Activated CD8-positive, alpha-beta T cell treated with anti-CD3 and anti-CD28 coated beads, Interleukin-2, amount 10 ng/mL, durations not matched to agents 7 days and 5 days (primary cell): ENCODE results near the gene MMP15. TPM values are rescaled to one million over a fixed set of nuclear protein-coding genes. Genes with fewer than 3 reads are reported as not detected.

Source experiments
- ATAC-seq: fragments of 150-1000 bp; cut with Tn5 transposase; one replicate; pipeline ENCODE4 v1.10.0; 2021; ENCODE audit warnings: moderate library complexity
- CTCF ChIA-PET: fragments of 350-600 bp; sonication (Branson Sonifier 250); formaldehyde crosslinking; loops from one replicate; lab custom pipeline; 2021; ENCODE audit warnings: antibody characterized with exemption; lab: Charles Lee
- POLR2A ChIA-PET: fragments of 350-600 bp; sonication (Branson Sonifier 250); formaldehyde crosslinking; loops from one replicate; lab custom pipeline; 2021; ENCODE audit warnings: antibody characterized with exemption; lab: Charles Lee
- DNase-seq: peaks from one replicate; pipeline ENCODE4 v3.0.0-alpha.2; 2020
- H3K27ac Mint-ChIP-seq: one replicate; pipeline ENCODE4 v1.8.0; 2021; ENCODE audit warnings: mild to moderate bottlenecking, mixed read lengths
- H3K27me3 Mint-ChIP-seq: one replicate; pipeline ENCODE4 v1.8.0; 2021; ENCODE audit warnings: low read depth, mixed read lengths
- H3K36me3 Mint-ChIP-seq: one replicate; pipeline ENCODE4 v1.8.0; 2021; ENCODE audit warnings: low read depth, mixed read lengths
- H3K4me1 Mint-ChIP-seq: one replicate; pipeline ENCODE4 v1.8.0; 2021; ENCODE audit warnings: low read depth, mixed read lengths
- H3K4me3 Mint-ChIP-seq: one replicate; pipeline ENCODE4 v1.8.0; 2021; ENCODE audit warnings: mild to moderate bottlenecking, mixed read lengths
- H3K9me3 Mint-ChIP-seq: one replicate; pipeline ENCODE4 v1.8.0; 2022; ENCODE audit warnings: mixed read lengths; ENCODE audit not compliant: insufficient read depth
- total RNA-seq, 2 experiments: library from RNA; stranded (reverse); gene quantifications; one replicate each; pipeline ENCODE4 v1.2.3, GENCODE V29; 2021

MMP15 gene
- total RNA-seq, 2 experiments from 2014 or later = 0.50 to 0.61 TPM

DNA sequence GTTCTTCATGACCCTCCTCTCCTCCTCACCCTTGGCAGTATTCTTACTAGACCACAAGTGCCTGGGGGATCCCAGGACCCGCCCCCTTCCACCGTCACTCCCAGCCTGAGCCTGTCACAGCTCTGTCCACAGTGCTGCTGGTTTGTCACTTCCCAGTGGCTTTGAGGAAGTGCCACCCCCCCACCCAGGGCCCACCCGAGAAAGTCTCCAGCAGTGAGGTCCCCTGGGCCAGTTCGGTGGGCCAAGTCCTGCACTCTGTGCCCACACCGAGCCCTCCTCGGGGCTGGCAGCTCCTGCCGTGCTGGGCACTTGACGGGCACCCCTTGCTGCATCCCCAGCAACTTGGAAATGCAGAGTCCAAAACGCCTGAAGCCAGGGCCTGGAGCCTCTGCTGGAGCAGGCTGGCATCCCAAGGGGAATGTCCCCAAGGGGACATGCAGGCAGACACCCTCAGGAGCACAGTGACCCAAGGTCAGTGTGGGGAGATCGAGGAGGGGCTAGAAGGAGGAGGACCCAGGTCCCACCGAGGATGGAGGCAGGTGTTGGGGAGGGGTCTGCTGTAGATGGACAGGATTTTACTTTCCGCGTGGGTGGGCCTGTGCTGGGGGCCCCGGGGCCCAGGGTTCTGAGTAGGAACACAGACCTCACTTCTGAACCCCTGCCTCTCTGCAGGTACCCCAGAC, 15.5 kb downstream of the MMP15 start:
- Mint-ChIP-seq H3K27me3 (no peaks in the 10 kb centered on the region), H3K27ac (no peak overlapping the region), H3K36me3 (no peaks in the 10 kb centered on the region), H3K4me1 (no peaks in the 10 kb centered on the region), H3K9me3 (no peaks in the 10 kb centered on the region), H3K4me3 (no peak overlapping the region)
- DNase-seq = no peak
- POLR2A ChIA-PET = no interaction called here
- no peak for ATAC-seq
- CTCF ChIA-PET = no interaction called here

DNA sequence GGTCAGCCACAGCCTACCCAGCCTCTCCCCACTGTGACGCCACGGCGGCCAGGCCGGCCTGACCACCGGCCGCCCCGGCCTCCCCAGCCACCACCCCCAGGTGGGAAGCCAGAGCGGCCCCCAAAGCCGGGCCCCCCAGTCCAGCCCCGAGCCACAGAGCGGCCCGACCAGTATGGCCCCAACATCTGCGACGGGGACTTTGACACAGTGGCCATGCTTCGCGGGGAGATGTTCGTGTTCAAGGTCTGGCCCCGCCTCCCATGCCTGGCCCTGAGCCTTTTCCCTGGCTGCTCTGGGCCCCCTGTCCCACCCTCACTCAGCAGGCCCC, 16.0 kb downstream of the MMP15 start:
- Mint-ChIP-seq H3K9me3 (no peaks in the 10 kb centered on the region), H3K4me3 (no peak overlapping the region), H3K27ac (no peak overlapping the region), H3K36me3 (no peaks in the 10 kb centered on the region), H3K27me3 (no peaks in the 10 kb centered on the region), H3K4me1 (no peaks in the 10 kb centered on the region)
- ChIA-PET POLR2A (no interaction called here), CTCF (no interaction called here)
- ATAC-seq = no peak
- DNase-seq = no peak

DNA sequence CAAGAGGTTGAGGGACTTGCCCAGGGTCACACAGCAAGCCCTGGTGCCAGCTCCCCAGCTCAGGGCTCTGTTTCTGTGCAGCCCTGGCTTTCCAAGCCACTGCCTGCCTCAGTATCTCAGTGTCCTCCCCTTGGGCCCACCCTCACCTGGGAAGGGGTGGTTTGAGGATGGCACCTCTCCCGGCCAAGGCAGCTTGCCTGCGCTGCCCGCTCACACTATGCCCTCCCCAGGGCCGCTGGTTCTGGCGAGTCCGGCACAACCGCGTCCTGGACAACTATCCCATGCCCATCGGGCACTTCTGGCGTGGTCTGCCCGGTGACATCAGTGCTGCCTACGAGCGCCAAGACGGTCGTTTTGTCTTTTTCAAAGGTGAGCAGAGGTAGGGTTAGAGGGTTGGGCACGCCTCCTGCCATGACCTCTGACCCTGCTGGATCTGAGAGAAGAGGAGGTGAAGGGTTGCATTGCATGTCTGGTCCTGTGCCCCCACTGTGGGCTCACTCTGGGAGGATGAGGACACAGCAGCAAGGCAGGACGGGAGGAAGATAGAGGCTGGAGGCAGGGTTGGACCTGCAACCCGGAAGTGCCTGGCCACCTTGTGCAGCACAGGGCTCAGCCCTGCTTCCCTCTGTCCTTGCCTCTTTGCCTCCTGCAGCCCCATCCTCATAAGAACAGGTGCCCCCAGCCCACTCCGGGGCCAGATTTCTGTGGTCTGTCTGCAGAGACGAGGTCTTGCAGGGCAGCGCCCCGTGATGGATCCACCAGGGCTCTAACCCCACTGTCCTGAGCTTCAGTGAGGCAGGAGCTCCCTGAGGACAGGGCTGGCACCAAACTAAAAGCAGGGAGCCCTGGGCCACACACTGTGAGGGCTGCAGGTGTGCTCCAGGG, 16.7 kb downstream of the MMP15 start:
- Mint-ChIP-seq H3K4me1 (no peaks in the 10 kb centered on the region), H3K27me3 (no peaks in the 10 kb centered on the region), H3K36me3 (no peaks in the 10 kb centered on the region), H3K9me3 (no peaks in the 10 kb centered on the region), H3K4me3 (no peak overlapping the region), H3K27ac (no peak overlapping the region)
- CTCF ChIA-PET = interaction anchor here (1.1 kb wide), 1 partner anchor 55 kb away, joined by 3 read pairs; no protein-coding TSS in a partner anchor
- POLR2A ChIA-PET = no interaction called here
- ATAC-seq = no peak
- no peak for DNase-seq

DNA sequence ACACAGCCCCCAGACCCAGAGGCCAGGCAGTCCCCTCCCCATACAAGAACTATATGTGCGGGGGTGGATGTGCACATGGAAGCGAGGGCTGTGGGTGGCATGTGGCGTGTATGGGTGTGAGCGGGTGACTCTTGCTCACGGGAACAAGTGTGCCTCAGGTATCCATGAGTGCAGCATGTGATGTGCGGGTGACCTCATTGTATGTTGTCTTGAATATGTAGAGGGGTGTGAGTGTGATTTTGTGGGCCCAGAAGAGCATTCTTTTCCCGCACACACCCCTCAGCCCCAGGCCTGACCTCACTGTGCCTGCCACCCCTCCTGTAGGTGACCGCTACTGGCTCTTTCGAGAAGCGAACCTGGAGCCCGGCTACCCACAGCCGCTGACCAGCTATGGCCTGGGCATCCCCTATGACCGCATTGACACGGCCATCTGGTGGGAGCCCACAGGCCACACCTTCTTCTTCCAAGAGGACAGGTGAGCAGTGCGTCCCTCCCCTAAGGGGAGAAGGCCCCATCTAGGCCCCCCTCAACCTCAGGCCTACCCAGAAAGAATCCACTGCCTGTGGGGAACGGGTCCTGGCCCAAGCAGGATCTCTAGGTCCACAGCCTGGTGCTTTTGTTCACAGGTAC, 17.4 kb downstream of the MMP15 start:
- Mint-ChIP-seq H3K4me1 (no peaks in the 10 kb centered on the region), H3K27me3 (no peaks in the 10 kb centered on the region), H3K27ac (no peak overlapping the region), H3K4me3 (no peak overlapping the region), H3K9me3 (no peaks in the 10 kb centered on the region), H3K36me3 (no peaks in the 10 kb centered on the region)
- no peak for ATAC-seq
- ChIA-PET POLR2A (no interaction called here), CTCF (interaction anchor here (1.1 kb wide), 1 partner anchor 54 kb away, joined by 3 read pairs; no protein-coding TSS in a partner anchor)
- no peak for DNase-seq

DNA sequence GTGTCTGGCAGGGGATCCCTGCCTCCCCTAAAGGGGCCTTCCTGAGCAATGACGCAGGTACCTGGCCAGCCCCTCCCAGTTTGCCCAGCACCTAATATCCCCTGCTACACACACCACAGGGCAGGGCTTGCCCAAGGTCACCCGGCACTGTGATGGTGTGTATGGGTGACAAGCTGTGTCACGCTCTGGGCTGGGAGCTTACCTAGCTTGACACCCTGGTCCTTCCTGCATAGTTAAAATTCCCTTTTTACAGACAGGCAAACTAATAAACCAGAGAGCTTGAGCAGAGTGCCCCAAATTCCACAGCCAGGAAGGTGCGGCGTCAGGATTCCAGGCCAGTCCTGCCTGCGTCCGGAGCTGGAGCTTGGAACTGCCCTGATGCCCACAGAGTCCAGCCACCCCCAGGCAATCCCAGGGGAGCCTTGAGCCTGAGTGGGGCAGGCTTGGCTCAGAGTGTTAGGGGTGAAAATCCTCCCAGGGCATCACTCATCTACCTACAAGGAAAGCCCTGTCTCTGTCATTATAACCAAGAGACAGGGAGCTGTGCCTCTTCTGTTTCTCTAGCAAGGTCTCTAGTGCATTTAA, 18.1 kb downstream of the MMP15 start:
- DNase-seq = no peak
- CTCF ChIA-PET = no interaction called here
- no peak for ATAC-seq

DNA sequence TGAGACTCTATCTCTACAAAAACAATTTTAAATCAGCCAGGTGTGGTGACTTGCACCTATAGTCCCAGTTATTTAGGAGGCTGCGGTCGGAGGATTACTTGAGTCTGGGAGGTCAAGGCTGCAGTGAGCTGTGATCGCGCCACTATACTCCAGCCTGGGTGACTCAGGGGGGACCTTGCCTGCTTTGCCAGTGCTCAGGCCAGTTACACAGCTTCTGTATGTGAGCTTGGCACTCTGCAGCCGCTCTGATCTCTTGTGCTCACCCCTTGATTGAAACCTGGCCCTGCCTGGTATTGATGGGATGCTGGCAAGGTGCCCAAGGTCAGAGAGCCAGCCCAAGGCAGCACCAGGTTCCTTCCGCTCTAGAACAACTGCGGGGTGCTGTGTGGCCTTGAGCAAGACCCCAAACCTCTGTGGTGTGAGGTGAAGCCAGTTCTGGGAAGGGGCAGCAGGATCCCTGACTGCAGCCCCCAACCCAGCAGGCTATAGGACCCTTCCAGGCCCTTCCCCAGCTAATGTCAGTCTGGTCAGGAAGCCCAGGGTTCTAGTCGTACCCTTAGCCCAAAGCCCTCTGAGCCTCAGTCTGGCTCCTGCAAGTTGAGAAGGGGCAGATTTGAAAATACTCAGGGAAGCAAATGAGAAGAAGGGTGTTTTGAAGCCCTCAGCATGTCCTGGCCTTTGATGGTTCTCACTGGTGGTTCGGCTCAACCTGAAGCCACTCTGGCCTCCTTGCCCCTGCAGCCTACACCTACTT, 18.9 kb downstream of the MMP15 start:
- POLR2A ChIA-PET = no interaction called here
- ATAC-seq (no peak), DNase-seq (no peak)
- CTCF ChIA-PET = no interaction called here
- Mint-ChIP-seq H3K4me1 (no peaks in the 10 kb centered on the region), H3K27me3 (no peaks in the 10 kb centered on the region), H3K27ac (no peak overlapping the region), H3K4me3 (no peak overlapping the region), H3K9me3 (no peaks in the 10 kb centered on the region), H3K36me3 (no peaks in the 10 kb centered on the region)

More for the DNA sequence above, 18.1 kb downstream of the MMP15 start:
- H3K36me3 Mint-ChIP-seq = no peaks in the 10 kb centered on the region
- H3K9me3 Mint-ChIP-seq = no peaks in the 10 kb centered on the region
- H3K4me1 Mint-ChIP-seq = no peaks in the 10 kb centered on the region
- no peak overlapping the region for H3K4me3 Mint-ChIP-seq
- POLR2A ChIA-PET = no interaction called here
- H3K27ac Mint-ChIP-seq = peak overlapping the region; percentile 25
- no peaks in the 10 kb centered on the region for H3K27me3 Mint-ChIP-seq

DNA sequence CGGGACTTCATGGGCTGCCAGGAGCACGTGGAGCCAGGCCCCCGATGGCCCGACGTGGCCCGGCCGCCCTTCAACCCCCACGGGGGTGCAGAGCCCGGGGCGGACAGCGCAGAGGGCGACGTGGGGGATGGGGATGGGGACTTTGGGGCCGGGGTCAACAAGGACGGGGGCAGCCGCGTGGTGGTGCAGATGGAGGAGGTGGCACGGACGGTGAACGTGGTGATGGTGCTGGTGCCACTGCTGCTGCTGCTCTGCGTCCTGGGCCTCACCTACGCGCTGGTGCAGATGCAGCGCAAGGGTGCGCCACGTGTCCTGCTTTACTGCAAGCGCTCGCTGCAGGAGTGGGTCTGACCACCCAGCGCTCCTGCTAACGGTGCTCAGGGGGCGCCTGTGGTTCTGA, 19.5 kb downstream of the MMP15 start:
- H3K27me3 Mint-ChIP-seq = no peaks in the 10 kb centered on the region
- H3K9me3 Mint-ChIP-seq = no peaks in the 10 kb centered on the region
- POLR2A ChIA-PET = no interaction called here
- H3K36me3 Mint-ChIP-seq = no peaks in the 10 kb centered on the region
- no peak for ATAC-seq
- CTCF ChIA-PET = no interaction called here
- no peak overlapping the region for H3K4me3 Mint-ChIP-seq
- H3K4me1 Mint-ChIP-seq = no peaks in the 10 kb centered on the region
- H3K27ac Mint-ChIP-seq = no peak overlapping the region
- DNase-seq = no peak

DNA sequence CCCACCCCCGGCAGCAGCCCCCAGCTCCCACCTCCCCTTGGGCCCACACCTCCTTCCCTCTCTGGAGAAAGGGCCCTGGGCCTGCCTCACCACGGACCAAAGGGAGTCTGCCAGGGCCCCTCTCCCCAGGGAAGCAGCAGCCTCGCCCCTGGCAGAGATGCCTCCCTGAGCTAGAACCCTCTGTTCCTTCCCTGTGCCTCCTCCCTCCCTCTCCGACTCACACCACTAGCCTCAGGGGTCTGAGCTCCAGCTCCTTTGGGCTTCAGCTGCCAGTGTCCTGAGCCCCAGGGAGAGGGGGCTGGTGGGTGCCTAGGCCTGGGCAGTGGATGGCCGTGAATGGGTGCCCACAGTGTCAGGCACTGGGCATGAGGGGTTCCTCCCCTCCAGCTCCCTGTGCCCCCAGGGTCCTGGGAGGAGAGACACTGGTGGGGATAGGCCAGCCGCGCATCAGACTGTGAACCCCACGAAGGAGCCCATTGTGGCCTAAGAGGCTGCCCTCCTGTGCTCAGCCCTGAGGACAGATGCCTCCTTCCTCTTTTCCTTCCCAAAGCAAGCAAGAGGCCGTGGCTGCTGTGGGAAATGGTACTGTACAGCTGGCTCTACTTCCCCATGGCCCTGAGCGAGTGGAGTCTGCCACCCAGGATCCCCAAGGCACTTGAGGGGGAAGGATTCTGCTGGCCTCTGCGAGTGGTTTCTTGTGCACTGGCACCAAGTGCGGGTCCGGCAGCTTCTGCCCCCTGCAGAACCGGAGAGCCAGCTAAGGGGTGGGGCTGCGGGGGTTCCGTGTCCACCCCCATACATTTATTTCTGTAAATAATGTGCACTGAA, 20.7 kb downstream of the MMP15 start:
- ATAC-seq (no peak), DNase-seq (no peak)
- Mint-ChIP-seq H3K9me3 (no peaks in the 10 kb centered on the region), H3K27me3 (no peaks in the 10 kb centered on the region), H3K36me3 (no peaks in the 10 kb centered on the region), H3K4me1 (no peaks in the 10 kb centered on the region), H3K27ac (no peak overlapping the region), H3K4me3 (no peak overlapping the region)
- ChIA-PET POLR2A (no interaction called here), CTCF (no interaction called here)

DNA sequence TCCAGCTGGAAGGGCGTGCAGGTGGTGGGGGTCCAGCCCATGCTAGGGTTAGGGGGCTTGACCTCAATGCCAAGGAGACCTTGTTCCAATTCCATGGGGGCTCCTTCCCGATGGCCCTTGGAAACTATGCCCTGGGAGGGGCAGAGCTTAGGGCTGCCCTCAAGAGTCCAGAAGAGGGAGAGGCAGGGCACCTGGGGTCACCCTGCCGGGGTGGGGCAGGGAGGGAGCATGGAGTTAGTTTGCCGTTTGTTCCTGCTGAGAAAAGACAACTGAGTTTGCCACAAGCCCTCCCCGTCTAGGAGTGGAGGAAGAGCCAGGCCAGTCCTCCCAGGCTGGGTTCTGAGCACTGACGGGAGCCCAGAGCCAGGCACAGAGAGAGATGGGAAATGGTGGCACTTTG, 21.4 kb downstream of the MMP15 start:
- POLR2A ChIA-PET = no interaction called here
- Mint-ChIP-seq H3K4me1 (no peaks in the 10 kb centered on the region), H3K36me3 (no peaks in the 10 kb centered on the region), H3K4me3 (no peak overlapping the region), H3K9me3 (no peaks in the 10 kb centered on the region), H3K27me3 (no peaks in the 10 kb centered on the region), H3K27ac (no peak overlapping the region)
- ATAC-seq (no peak), DNase-seq (no peak)
- CTCF ChIA-PET = no interaction called here

DNA sequence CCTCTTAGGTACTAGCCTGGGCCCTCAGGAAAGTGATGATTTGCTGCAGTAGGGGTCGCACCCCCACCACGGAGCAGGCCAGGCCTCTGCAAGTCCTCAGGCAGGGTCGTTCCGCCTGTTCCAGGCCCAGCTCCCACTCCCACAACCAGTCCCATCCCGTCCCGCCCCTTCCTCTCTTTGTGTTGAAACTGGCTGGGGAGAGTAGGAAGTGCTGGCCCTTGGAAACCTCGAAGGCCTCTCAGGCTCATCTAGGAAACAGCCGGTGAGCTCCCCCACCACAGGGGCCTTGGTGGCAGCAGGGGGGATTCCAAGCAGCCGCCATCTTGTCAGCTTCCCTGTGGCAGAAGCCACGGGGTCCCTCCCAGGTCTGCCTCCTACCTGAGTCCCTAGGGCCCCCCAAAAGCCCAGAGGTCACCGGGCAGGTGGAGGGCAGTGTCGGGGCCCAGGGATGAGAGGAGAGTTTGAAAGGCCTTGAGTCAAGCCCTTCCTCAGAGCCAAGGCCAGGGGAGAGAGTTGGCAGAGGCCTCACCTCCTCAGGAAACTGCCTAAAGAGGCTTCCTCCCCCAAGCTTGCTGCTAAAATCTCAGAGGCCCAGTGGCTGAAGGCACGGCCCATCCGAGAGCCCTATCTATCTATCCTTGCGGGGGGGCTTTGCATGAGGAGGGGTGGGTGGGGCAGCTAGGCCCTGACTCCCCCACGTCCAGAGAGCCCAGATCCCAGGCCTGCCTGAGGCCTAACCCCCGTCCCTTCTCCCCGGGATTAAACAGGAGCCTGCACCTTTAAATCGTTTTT, 22.2 kb downstream of the MMP15 start:
- DNase-seq (no peak), ATAC-seq (no peak)
- no peak overlapping the region for H3K27ac Mint-ChIP-seq
- no peaks in the 10 kb centered on the region for H3K36me3 Mint-ChIP-seq
- no peaks in the 10 kb centered on the region for H3K27me3 Mint-ChIP-seq
- no peaks in the 10 kb centered on the region for H3K4me1 Mint-ChIP-seq
- H3K9me3 Mint-ChIP-seq = no peaks in the 10 kb centered on the region
- POLR2A ChIA-PET = no interaction called here
- CTCF ChIA-PET = no interaction called here
- H3K4me3 Mint-ChIP-seq = no peak overlapping the region
